ENCODE data around the gene LYPD1. TPM values are rescaled to one million over a fixed set of nuclear protein-coding genes. Genes with fewer than 3 reads are reported as not detected.

The LYPD1 gene
- total RNA-seq, 1 experiment from 2014 or later, result 0.21 TPM

GRCh38 chr2:132645176-132645575 is 24.8 kb downstream of the LYPD1 start:
- Histone ChIP-seq H3K4me3 (ENCODE audit: low read depth in 2 of 2, low read length in 2 of 2) (no peak overlapping the region), H3K36me3 (ENCODE audit: control insufficient read depth, insufficient read depth, low read length) (no peaks in the 10 kb centered on the region), H3K4me1 (ENCODE audit: control insufficient read depth, insufficient read depth, low read length) (no peaks in the 10 kb centered on the region), H3K9me3 (ENCODE audit: control insufficient read depth, insufficient read depth, low read depth, low read length) (no peaks in the 10 kb centered on the region), H3K27me3 (ENCODE audit: control insufficient read depth, insufficient read depth, low read length) (no peaks in the 10 kb centered on the region), H3K27ac (ENCODE audit: low read length) (no peak overlapping the region)
- CTCF ChIA-PET, result no interaction called here
- in situ Hi-C loops (cut with HindIII; ENCODE audit: low pct_unique_long_range_greater_than_20kb, low sequenced_read_pairs) (no loop called here), intact Hi-C loops (cut with micrococcal nuclease; ENCODE audit: unreplicated experiment) (no loop called here)
- DNase-seq (ENCODE audit: low read depth, low spot score) (no peak), ATAC-seq (no peak)
- TF ChIP-seq TCF7L2 (IDR thresholded peaks at IDR 0.05; ENCODE audit: low read depth, low read length), result no peak
- no peak for TF ChIP-seq POLR2AphosphoS5 (IDR thresholded peaks at IDR 0.05; ENCODE audit: low read depth, low read length)
- TF ChIP-seq, protein P1, sequence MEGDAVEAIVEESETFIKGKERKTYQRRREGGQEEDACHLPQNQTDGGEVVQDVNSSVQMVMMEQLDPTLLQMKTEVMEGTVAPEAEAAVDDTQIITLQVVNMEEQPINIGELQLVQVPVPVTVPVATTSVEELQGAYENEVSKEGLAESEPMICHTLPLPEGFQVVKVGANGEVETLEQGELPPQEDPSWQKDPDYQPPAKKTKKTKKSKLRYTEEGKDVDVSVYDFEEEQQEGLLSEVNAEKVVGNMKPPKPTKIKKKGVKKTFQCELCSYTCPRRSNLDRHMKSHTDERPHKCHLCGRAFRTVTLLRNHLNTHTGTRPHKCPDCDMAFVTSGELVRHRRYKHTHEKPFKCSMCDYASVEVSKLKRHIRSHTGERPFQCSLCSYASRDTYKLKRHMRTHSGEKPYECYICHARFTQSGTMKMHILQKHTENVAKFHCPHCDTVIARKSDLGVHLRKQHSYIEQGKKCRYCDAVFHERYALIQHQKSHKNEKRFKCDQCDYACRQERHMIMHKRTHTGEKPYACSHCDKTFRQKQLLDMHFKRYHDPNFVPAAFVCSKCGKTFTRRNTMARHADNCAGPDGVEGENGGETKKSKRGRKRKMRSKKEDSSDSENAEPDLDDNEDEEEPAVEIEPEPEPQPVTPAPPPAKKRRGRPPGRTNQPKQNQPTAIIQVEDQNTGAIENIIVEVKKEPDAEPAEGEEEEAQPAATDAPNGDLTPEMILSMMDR (IDR thresholded peaks at IDR 0.05), result no peak
- TF ChIP-seq SIN3A (IDR thresholded peaks at IDR 0.05; ENCODE audit: borderline replicate concordance, insufficient read depth, low read depth, low read length), result no peak
- TF ChIP-seq REST (IDR thresholded peaks at IDR 0.05; ENCODE audit: insufficient read depth in 1 of 2, low read depth in 2 of 2, low read length in 1 of 2), result no peak
- POLR2A ChIA-PET, result no interaction called here
- no TSS peak for BruUV-seq (replicated peaks)

DNA sequence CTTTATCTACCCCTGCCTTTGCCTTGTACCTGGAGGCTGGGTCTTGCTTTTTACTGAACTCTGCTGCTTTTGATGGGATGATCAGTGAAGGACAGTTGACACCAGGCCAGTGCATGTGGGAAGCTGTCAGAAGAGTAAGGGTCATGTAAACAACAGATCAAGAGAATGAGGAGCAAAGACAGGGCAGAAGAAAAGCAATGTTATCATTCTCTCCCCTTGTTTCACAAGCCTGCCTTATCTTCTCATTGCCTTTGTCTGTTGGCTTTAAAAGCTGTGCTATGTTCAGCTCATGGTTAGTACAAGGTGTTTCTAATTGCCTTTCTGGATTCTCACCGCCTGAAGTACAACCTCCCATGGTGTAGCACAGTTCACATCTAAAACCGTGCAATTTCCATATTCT is 27.6 kb downstream of the LYPD1 start:
- no peaks in the 10 kb centered on the region for H3K4me1 ChIP-seq (ENCODE audit: control insufficient read depth, insufficient read depth, low read length)
- no peaks in the 10 kb centered on the region for H3K27me3 ChIP-seq (ENCODE audit: control insufficient read depth, insufficient read depth, low read length)
- BruUV-seq (replicated peaks), result no TSS peak
- ChIA-PET POLR2A (no interaction called here), CTCF (no interaction called here)
- no peak overlapping the region for H3K4me3 ChIP-seq (ENCODE audit: low read depth in 2 of 2, low read length in 2 of 2)
- H3K27ac ChIP-seq (ENCODE audit: low read length), result no peak overlapping the region
- no peak for ATAC-seq
- H3K9me3 ChIP-seq (ENCODE audit: control insufficient read depth, insufficient read depth, low read depth, low read length), result no peaks in the 10 kb centered on the region
- in situ Hi-C loops (cut with HindIII; ENCODE audit: low pct_unique_long_range_greater_than_20kb, low sequenced_read_pairs), result no loop called here
- TF ChIP-seq, protein P1 (IDR thresholded peaks at IDR 0.05), result no peak
- TF ChIP-seq TCF7L2 (IDR thresholded peaks at IDR 0.05; ENCODE audit: low read depth, low read length), result no peak
- TF ChIP-seq REST (IDR thresholded peaks at IDR 0.05; ENCODE audit: insufficient read depth in 1 of 2, low read depth in 2 of 2, low read length in 1 of 2), result no peak
- TF ChIP-seq SIN3A (IDR thresholded peaks at IDR 0.05; ENCODE audit: borderline replicate concordance, insufficient read depth, low read depth, low read length), result no peak
- TF ChIP-seq POLR2AphosphoS5 (IDR thresholded peaks at IDR 0.05; ENCODE audit: low read depth, low read length), result no peak
- H3K36me3 ChIP-seq (ENCODE audit: control insufficient read depth, insufficient read depth, low read length), result no peaks in the 10 kb centered on the region
- intact Hi-C loops (cut with micrococcal nuclease; ENCODE audit: unreplicated experiment), result no loop called here
- DNase-seq (ENCODE audit: low read depth, low spot score), result no peak

Measured in Panc1 (cell line).